Measurements from ENCODE around the gene PICALM.

DNA sequence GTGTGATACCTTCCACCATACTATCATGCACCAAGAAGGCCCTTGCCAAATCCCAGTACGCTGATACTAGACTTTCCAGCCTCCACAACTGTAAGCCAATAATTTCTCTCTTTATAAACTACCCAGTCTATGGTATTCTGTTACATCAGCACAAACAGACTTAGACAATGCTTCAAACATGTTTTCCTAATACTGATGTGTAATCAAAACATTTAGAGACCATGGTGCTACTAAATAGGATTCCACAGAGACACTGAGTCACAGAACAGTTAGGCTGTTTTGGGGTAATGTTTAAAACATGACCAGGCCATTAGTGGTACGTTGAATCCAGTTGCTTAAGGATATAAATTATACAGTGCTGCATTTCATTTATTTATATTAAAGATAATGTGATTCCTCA, 103.7 kb downstream of the PICALM start:
- TF ChIP-seq, protein P1, sequence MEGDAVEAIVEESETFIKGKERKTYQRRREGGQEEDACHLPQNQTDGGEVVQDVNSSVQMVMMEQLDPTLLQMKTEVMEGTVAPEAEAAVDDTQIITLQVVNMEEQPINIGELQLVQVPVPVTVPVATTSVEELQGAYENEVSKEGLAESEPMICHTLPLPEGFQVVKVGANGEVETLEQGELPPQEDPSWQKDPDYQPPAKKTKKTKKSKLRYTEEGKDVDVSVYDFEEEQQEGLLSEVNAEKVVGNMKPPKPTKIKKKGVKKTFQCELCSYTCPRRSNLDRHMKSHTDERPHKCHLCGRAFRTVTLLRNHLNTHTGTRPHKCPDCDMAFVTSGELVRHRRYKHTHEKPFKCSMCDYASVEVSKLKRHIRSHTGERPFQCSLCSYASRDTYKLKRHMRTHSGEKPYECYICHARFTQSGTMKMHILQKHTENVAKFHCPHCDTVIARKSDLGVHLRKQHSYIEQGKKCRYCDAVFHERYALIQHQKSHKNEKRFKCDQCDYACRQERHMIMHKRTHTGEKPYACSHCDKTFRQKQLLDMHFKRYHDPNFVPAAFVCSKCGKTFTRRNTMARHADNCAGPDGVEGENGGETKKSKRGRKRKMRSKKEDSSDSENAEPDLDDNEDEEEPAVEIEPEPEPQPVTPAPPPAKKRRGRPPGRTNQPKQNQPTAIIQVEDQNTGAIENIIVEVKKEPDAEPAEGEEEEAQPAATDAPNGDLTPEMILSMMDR (IDR thresholded peaks at IDR 0.05): no peak
- TF ChIP-seq POLR2A (IDR thresholded peaks at IDR 0.05): no peak
